Mammary epithelial cell (primary cell): ENCODE results near the gene PERM1.

Source experiments
- CTCF ChIP-seq, 2 donors: IDR thresholded peaks in 1 of 2; conservative IDR thresholded peaks in 1 of 2; 2 replicates each; pipeline ENCODE4 v1.5.1; 2011 to 2012; ENCODE audit warnings: inconsistent platforms in 2 of 2, low read length in 2 of 2, mild to moderate bottlenecking in 2 of 2, control low read depth in 1 of 2, low read depth in 1 of 2; ENCODE audit not compliant: insufficient read depth in 1 of 2; ENCODE audit errors: extremely low read depth in 1 of 2
- EZH2 ChIP-seq: IDR thresholded peaks from 2 replicates; pipeline ENCODE4 v1.6.1; 2012; ENCODE audit warnings: low read length, inconsistent platforms, borderline replicate concordance

- no peak for TF ChIP-seq CTCF (conservative IDR thresholded peaks at IDR 0.05 in 1 of 2, IDR thresholded peaks at IDR 0.05 in 1 of 2; ENCODE audit: extremely low read depth in 1 of 2, insufficient read depth in 1 of 2, low read depth in 1 of 2, low read length in 2 of 2)
- TF ChIP-seq EZH2, result no peak
Measured at GRCh38 chr1:941588-942383, 40.1 kb downstream of the PERM1 start.
